Smooth muscle cell (in vitro differentiated cells): ENCODE results near the gene RHOC. TPM values are rescaled to one million over a fixed set of nuclear protein-coding genes. Genes with fewer than 3 reads are reported as not detected.
"Not testable (repeated sequence)": the region's sequence is repeated elsewhere in the genome, so short reads cannot be mapped to it uniquely, and the experiment has no call there.

Experiments used
- DNase-seq: peaks from one replicate; lab custom pipeline; 2025; ENCODE audit not compliant: unreplicated experiment; lab: John Stamatoyannopoulos, UW
- H2AFZ ChIP-seq: fragments of 200-600 bp; sonication (generic); 2 replicates; pipeline ENCODE4 v1.6.0; 2016; ENCODE audit warnings: antibody characterized with exemption, low read depth, mild to moderate bottlenecking
- H3F3A ChIP-seq: fragments of 200-600 bp; sonication (generic); 2 replicates; pipeline ENCODE4 v1.6.0; 2017; ENCODE audit warnings: antibody characterized with exemption, low read depth
- H3K27ac ChIP-seq: fragments of 200-600 bp; sonication (generic); 2 replicates; pipeline ENCODE4 v1.5.1; 2016; ENCODE audit warnings: low read depth, mild to moderate bottlenecking
- H3K27me3 ChIP-seq: fragments of 200-600 bp; sonication (generic); 2 replicates; pipeline ENCODE4 v1.6.1; 2016; ENCODE audit warnings: low read depth, mild to moderate bottlenecking
- H3K36me3 ChIP-seq: fragments of 200-600 bp; sonication (generic); 2 replicates; pipeline ENCODE4 v1.5.1; 2016; ENCODE audit warnings: low read depth
- H3K4me1 ChIP-seq: fragments of 200-600 bp; sonication (generic); 2 replicates; pipeline ENCODE4 v1.5.1; 2016; ENCODE audit warnings: low read depth
- H3K4me2 ChIP-seq: fragments of 200-600 bp; sonication (generic); 2 replicates; pipeline ENCODE4 v1.6.0; 2016; ENCODE audit warnings: mild to moderate bottlenecking
- H3K4me3 ChIP-seq: fragments of 200-600 bp; sonication (generic); 2 replicates; pipeline ENCODE4 v1.5.1; 2016; ENCODE audit warnings: mild to moderate bottlenecking
- H3K79me2 ChIP-seq: fragments of 200-600 bp; sonication (generic); 2 replicates; pipeline ENCODE4 v1.6.0; 2016; ENCODE audit warnings: low read depth, mild to moderate bottlenecking
- H3K9ac ChIP-seq: fragments of 200-600 bp; sonication (generic); 2 replicates; pipeline ENCODE4 v1.6.0; 2016; ENCODE audit warnings: low read depth
- H3K9me3 ChIP-seq: fragments of 200-600 bp; sonication (generic); replicated peaks from 2 replicates; pipeline ENCODE4 v1.5.1; 2016; ENCODE audit warnings: low read depth
- H4K20me1 ChIP-seq: fragments of 200-600 bp; sonication (generic); 2 replicates; pipeline ENCODE4 v1.6.0; 2016; ENCODE audit warnings: low read depth
- WGBS: methylation state at CpG from one replicate; pipeline ENCODE4 v1.1.7; 2016; ENCODE audit warnings: low lambda C conversion rate; 5-methylcytosine and 5-hydroxymethylcytosine counted together
- polyA plus RNA-seq: library from polyadenylated mRNA; unstranded; fragments of >200 nt; fragmentation: Nextera tagmentation; extraction: Ambion mirVana; gene quantifications from 2 replicates; pipeline ENCODE4 v1.2.1, GENCODE V29; 2016
- total RNA-seq: library from RNA; depleted of rRNA; stranded (reverse); fragments of >200 nt; gene quantifications from 2 replicates; pipeline ENCODE4 v1.2.3, GENCODE V29; 2014
- TF ChIP-seq, protein P1 (sequence below): fragments of 200-600 bp; sonication (generic); IDR thresholded peaks from 2 replicates; pipeline ENCODE4 v1.5.1; 2017; ENCODE audit warnings: borderline replicate concordance, mild to moderate bottlenecking, antibody characterized with exemption; ENCODE audit not compliant: insufficient read depth, poor library complexity, severe bottlenecking

The RHOC gene
- total and polyA plus RNA-seq, 2 experiments from 2014 or later: 303 to 518 TPM

DNA sequence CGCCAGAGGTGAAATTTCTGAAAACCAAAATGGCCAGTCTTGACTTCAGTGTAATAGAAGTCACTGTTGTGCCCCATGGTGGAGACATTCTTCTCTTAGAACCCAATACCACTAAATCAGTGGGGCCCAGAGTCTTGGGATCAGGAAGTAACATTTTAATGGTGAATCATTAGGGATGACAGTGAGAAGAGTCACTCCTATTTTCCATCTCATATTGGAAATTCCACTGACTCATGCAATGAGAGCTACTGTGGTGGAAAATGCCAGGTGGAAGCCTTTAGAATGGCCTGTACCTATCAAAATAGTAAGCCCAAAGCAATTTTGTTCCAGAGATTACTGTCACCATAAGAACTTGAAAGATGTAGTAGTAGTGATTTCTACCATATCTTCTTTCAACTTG lies 28.8 kb upstream of the RHOC start:
- peak overlapping the region; percentile 75 for H3K27ac ChIP-seq
- H3K9me3 ChIP-seq: no peaks in the 10 kb centered on the region
- TF ChIP-seq, protein P1, sequence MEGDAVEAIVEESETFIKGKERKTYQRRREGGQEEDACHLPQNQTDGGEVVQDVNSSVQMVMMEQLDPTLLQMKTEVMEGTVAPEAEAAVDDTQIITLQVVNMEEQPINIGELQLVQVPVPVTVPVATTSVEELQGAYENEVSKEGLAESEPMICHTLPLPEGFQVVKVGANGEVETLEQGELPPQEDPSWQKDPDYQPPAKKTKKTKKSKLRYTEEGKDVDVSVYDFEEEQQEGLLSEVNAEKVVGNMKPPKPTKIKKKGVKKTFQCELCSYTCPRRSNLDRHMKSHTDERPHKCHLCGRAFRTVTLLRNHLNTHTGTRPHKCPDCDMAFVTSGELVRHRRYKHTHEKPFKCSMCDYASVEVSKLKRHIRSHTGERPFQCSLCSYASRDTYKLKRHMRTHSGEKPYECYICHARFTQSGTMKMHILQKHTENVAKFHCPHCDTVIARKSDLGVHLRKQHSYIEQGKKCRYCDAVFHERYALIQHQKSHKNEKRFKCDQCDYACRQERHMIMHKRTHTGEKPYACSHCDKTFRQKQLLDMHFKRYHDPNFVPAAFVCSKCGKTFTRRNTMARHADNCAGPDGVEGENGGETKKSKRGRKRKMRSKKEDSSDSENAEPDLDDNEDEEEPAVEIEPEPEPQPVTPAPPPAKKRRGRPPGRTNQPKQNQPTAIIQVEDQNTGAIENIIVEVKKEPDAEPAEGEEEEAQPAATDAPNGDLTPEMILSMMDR: no peak
- no peak overlapping the region for H3K4me3 ChIP-seq
- no peaks in the 10 kb centered on the region for H3K27me3 ChIP-seq
- 91% methylated on average over 1 of the region's 1 CpG for WGBS
- no peak for DNase-seq
- no peak overlapping the region for H2AFZ ChIP-seq
- no peaks in the 10 kb centered on the region for H3K79me2 ChIP-seq
- no peak overlapping the region for H3K9ac ChIP-seq
- H4K20me1 ChIP-seq: no peaks in the 10 kb centered on the region
- no peaks in the 10 kb centered on the region for H3K4me1 ChIP-seq
- H3F3A ChIP-seq: no peaks in the 10 kb centered on the region
- H3K4me2 ChIP-seq: peak overlapping the region; percentile 16
- no peaks in the 10 kb centered on the region for H3K36me3 ChIP-seq

DNA sequence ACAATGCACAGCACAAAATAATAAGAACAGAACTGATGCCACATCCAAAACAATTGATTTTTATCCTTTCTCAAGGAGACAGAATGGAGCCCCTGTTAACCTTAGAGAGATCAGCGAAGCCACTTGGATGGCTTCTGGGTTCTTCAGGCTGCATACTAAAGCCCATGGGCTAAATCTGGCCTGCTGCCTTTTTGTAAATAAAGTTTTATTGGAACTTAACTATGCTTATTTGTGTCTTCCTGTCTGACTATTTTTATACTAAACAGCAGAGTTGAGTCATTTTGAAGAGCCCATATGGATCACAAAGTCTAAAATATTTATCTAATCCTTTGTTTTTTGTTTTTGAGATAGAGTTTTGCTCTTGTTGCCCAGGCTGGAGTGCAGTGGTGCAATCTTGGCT lies 24.5 kb upstream of the RHOC start:
- DNase-seq: no peak
- Histone ChIP-seq H3F3A (no peaks in the 10 kb centered on the region), H3K9me3 (no peaks in the 10 kb centered on the region)

DNA sequence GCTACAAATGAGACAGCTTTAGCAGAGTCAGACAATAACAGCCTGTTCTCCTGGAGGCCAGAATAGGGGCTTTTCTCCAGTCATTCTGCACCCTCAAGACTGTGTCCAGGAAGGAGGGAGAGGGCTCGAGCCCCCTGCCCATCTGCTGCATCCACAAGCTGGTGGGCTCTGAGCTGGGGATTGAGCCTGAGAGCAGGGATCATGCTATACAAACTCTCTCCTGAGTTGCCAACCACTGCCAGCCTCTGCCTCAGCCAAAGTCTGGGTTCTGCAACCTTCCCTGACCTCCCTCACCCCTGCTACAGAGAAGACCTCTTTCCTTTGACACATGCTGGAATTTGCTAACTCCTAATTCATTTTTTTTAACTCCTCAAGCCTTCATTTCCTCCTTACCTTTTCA lies 23.0 kb upstream of the RHOC start:
- no peaks in the 10 kb centered on the region for H3F3A ChIP-seq
- TF ChIP-seq, protein P1: no peak
- DNase-seq: no peak
- H2AFZ ChIP-seq: no peak overlapping the region
- H3K27me3 ChIP-seq: no peaks in the 10 kb centered on the region
- H3K9me3 ChIP-seq: no peaks in the 10 kb centered on the region
- H3K4me2 ChIP-seq: no peak overlapping the region
- WGBS: 95% methylated on average over 1 of the region's 1 CpG
- H3K27ac ChIP-seq: no peak overlapping the region
- H3K4me3 ChIP-seq: no peak overlapping the region
- H3K79me2 ChIP-seq: no peaks in the 10 kb centered on the region
- no peaks in the 10 kb centered on the region for H3K36me3 ChIP-seq
- no peaks in the 10 kb centered on the region for H4K20me1 ChIP-seq
- H3K4me1 ChIP-seq: peaks cover 11% of the 10 kb centered on the region
- no peak overlapping the region for H3K9ac ChIP-seq

More for the DNA sequence above, 24.5 kb upstream of the RHOC start:
- H3K36me3 ChIP-seq: no peaks in the 10 kb centered on the region
- no peak overlapping the region for H2AFZ ChIP-seq
- H3K9ac ChIP-seq: no peak overlapping the region
- H3K4me3 ChIP-seq: no peak overlapping the region
- no peaks in the 10 kb centered on the region for H4K20me1 ChIP-seq
- H3K27ac ChIP-seq: no peak overlapping the region
- peaks cover 11% of the 10 kb centered on the region for H3K4me1 ChIP-seq
- H3K4me2 ChIP-seq: no peak overlapping the region
- TF ChIP-seq, protein P1: no peak
- WGBS: 90% methylated on average over 1 of the region's 1 CpG
- no peaks in the 10 kb centered on the region for H3K79me2 ChIP-seq
- H3K27me3 ChIP-seq: no peaks in the 10 kb centered on the region

DNA sequence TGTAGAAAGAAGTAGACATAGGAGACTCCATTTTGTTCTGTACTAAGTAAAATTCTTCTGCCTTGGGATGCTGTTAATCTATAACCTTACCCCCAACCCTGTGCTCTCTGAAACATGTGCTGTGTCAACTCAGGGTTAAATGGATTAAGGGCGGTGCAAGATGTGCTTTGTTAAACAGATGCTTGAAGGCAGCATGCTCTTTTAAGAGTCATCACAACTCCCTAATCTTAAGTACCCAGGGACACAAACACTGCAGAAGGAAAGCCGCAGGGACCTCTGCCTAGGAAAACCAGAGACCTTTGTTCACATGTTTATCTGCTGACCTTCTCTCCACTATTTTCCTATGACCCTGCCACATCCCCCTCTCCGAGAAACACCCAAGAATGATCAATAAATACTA lies 22.1 kb upstream of the RHOC start:
- H3K4me1 ChIP-seq: peaks cover 11% of the 10 kb centered on the region
- H3K36me3 ChIP-seq, H3K4me2 ChIP-seq, H2AFZ ChIP-seq, H3K79me2 ChIP-seq, H3K27me3 ChIP-seq, H4K20me1 ChIP-seq, H3K9ac ChIP-seq, H3K27ac ChIP-seq, H3K4me3 ChIP-seq, H3K9me3 ChIP-seq, H3F3A ChIP-seq, DNase-seq: not testable (repeated sequence)
- WGBS: 35% methylated on average over 3 of the region's 3 CpGs

DNA sequence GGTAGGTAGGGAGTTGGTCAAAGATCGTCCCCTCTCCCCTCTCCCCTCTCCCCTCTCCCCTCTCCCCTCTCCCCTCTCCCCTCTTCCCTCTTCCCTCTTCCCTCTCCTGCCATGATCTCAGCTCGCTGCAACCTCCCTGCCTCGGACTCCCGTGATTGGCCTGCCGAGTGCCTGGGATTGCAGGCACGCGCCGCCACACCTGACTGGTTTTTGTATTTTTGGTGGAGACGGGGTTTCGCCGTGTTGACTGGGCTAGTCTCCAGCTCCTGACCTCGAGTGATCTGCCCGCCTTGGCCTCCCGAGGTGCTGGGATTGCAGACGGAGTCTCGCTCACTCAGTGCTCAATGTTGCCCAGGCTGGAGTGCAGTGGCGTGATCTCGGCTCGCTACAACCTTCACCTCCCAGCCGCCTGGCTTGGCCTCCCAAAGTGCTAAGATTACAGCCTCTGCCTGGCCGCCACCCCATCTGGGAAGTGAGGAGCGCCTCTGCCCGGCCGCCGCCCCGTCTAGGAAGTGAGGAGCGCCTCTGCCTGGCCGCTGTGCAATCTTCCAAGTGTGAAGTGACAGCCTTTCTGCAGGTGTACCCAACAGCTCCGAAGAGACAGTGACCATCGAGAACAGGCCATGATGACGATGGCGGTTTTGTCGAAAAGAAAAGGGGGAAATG lies 21.5 kb upstream of the RHOC start:
- not testable (repeated sequence) for H3K79me2 ChIP-seq, H3K27ac ChIP-seq, H4K20me1 ChIP-seq, H2AFZ ChIP-seq, H3K9ac ChIP-seq, H3K4me2 ChIP-seq, H3K4me3 ChIP-seq, H3K27me3 ChIP-seq, DNase-seq, H3K36me3 ChIP-seq, H3K9me3 ChIP-seq, H3F3A ChIP-seq
- 92% methylated on average over 28 of the region's 33 CpGs for WGBS
- peaks cover 11% of the 10 kb centered on the region for H3K4me1 ChIP-seq
